ENCODE results near the gene RAD17.

The RAD17 gene

GRCh38 chr5:69335341-69335935 is 34.2 kb upstream of the RAD17 start:
- H3K4me3 ChIP-seq (replicated peaks; ENCODE audit: low read depth, low read length), result no peak overlapping the region
- TF ChIP-seq, protein P1, sequence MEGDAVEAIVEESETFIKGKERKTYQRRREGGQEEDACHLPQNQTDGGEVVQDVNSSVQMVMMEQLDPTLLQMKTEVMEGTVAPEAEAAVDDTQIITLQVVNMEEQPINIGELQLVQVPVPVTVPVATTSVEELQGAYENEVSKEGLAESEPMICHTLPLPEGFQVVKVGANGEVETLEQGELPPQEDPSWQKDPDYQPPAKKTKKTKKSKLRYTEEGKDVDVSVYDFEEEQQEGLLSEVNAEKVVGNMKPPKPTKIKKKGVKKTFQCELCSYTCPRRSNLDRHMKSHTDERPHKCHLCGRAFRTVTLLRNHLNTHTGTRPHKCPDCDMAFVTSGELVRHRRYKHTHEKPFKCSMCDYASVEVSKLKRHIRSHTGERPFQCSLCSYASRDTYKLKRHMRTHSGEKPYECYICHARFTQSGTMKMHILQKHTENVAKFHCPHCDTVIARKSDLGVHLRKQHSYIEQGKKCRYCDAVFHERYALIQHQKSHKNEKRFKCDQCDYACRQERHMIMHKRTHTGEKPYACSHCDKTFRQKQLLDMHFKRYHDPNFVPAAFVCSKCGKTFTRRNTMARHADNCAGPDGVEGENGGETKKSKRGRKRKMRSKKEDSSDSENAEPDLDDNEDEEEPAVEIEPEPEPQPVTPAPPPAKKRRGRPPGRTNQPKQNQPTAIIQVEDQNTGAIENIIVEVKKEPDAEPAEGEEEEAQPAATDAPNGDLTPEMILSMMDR (IDR thresholded peaks at IDR 0.05; ENCODE audit: low read length, missing control alignments), result no peak
- DNase-seq (ENCODE audit: low read depth), result peak; percentile 14

GRCh38 chr5:69341520-69342161 is 28.0 kb upstream of the RAD17 start:
- DNase-seq (ENCODE audit: low read depth), result no peak
- TF ChIP-seq, protein P1 (IDR thresholded peaks at IDR 0.05; ENCODE audit: low read length, missing control alignments), result no peak

GRCh38 chr5:69343083-69343482 is 26.5 kb upstream of the RAD17 start:
- H3K4me3 ChIP-seq (replicated peaks; ENCODE audit: low read depth, low read length), result no peak overlapping the region
- no peak for DNase-seq (ENCODE audit: low read depth)
- TF ChIP-seq, protein P1 (IDR thresholded peaks at IDR 0.05; ENCODE audit: low read length, missing control alignments), result no peak

More at GRCh38 chr5:69341520-69342161, 28.0 kb upstream of the RAD17 start:
- H3K4me3 ChIP-seq (replicated peaks; ENCODE audit: low read depth, low read length), result no peak overlapping the region

GRCh38 chr5:69350664-69351063 is 19.0 kb upstream of the RAD17 start:
- H3K4me3 ChIP-seq (replicated peaks; ENCODE audit: low read depth, low read length), result no peak overlapping the region
- TF ChIP-seq, protein P1 (IDR thresholded peaks at IDR 0.05; ENCODE audit: low read length, missing control alignments), result no peak

DNA sequence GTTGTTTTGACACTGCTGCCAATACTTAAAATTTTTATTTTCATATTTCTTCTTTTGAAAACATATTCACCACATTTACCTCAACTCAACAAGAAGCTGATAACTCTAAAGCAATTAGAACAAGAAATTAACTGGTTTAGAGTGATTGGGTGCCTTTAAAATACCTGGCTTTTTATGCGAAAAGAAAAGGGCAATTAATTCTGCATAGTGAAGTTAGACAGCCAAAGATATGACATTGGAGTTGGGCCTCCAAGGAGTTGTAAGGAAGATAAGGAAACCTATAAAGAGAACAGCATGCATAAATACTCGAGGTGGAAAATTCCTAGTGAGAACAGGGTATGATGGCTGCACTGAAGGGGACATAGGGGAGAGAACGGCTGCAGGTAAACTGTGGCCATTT is 9.9 kb upstream of the RAD17 start:
- DNase-seq (ENCODE audit: low read depth), result no peak
- no peak overlapping the region for H3K4me3 ChIP-seq (replicated peaks; ENCODE audit: low read depth, low read length)
- TF ChIP-seq, protein P1 (IDR thresholded peaks at IDR 0.05; ENCODE audit: low read length, missing control alignments), result no peak

More at GRCh38 chr5:69350664-69351063, 19.0 kb upstream of the RAD17 start:
- no peak for DNase-seq (ENCODE audit: low read depth)

DNA sequence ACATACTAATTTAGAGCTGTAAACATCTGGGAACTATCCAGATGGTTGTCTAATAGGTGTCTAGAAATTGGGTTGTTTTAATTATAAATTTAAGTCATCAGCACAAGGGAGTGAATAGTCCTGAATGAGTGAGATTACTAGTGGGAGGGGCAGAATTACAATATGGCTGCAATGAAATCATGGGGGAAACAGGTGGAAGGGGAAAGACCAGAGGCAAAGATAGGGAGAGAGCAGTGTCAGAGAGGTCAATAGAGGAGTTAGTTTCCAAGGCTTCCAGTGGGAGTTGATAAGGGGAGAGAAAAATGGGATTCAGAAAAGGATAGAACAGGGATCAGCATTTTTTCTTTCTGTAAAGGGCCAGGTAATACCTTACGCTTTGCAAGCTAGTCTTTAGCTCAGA is 9.2 kb upstream of the RAD17 start:
- TF ChIP-seq, protein P1 (IDR thresholded peaks at IDR 0.05; ENCODE audit: low read length, missing control alignments), result no peak
- H3K4me3 ChIP-seq (replicated peaks; ENCODE audit: low read depth, low read length), result no peak overlapping the region
- no peak for DNase-seq (ENCODE audit: low read depth)

GRCh38 chr5:69364414-69364813 is 5.2 kb upstream of the RAD17 start:
- DNase-seq (ENCODE audit: low read depth), result peak; percentile 28
- no peak overlapping the region for H3K4me3 ChIP-seq (replicated peaks; ENCODE audit: low read depth, low read length)
- TF ChIP-seq, protein P1 (IDR thresholded peaks at IDR 0.05; ENCODE audit: low read length, missing control alignments), result peak; percentile 44

Measured in fibroblast of pulmonary artery (primary cell).